Measurements from ENCODE around the gene OGFR. TPM values are rescaled to one million over a fixed set of nuclear protein-coding genes. Genes with fewer than 3 reads are reported as not detected.

Gene OGFR
- total RNA-seq, 1 experiment from 2014 or later = 80.1 TPM

DNA sequence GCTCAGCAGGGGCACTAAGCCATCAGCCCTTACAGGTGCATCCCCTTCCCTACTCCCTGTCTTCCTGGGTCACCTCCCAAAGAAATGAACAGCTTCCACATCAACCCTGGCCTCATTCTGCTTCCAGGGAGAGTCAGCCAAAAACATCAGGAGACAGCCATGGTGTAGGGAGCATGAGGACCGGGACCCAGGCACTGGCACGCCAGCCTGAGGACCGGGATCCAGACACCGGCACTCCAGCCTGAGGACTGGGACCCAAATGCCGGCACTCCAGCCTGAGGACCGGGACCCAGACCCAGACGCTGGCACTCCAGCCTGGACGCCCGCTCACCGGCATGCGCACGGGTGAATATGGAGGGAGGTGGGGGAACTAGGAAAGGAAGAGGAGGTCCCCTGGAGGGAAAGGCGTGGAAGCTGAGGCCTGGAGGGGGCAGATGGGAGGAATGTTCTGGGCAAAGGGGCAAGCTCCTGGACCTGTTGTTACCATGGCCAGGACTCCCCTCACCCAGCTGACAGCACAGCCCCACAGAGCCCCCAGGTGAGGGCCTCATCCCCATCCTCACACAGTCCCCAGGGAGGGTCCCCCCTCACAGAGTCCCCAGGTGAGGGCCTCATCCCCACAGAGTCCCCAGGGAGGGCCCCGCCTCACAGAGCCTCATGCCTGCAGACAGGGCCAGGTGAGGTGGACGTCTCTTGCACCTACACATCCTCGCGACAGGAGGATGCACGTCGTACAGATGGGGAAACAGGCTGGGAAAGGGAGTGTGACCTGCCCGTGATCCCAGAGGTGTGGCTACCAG is 34.3 kb upstream of the OGFR start:
- Mint-ChIP-seq H3K27ac (ENCODE audit: unreplicated experiment) (no peak overlapping the region), H3K36me3 (ENCODE audit: insufficient read depth, unreplicated experiment) (peaks cover 15% of the 10 kb centered on the region), H3K27me3 (ENCODE audit: unreplicated experiment) (peaks cover 70% of the 10 kb centered on the region), H3K4me1 (ENCODE audit: low read depth, unreplicated experiment) (peaks cover 39% of the 10 kb centered on the region), H3K9me3 (ENCODE audit: low read depth, unreplicated experiment) (no peaks in the 10 kb centered on the region), H3K4me3 (ENCODE audit: low read depth, unreplicated experiment) (no peak overlapping the region)
- CTCF ChIA-PET = interaction anchor here (1.0 kb wide), 1 partner anchor 147 kb away, joined by 3 read pairs; no protein-coding TSS in a partner anchor
- no peak for DNase-seq
- intact Hi-C loops (cut with micrococcal nuclease; ENCODE audit: unreplicated experiment) = no loop called here
- no TSS peak for BruUV-seq (replicated peaks)
- TF ChIP-seq, protein P1, sequence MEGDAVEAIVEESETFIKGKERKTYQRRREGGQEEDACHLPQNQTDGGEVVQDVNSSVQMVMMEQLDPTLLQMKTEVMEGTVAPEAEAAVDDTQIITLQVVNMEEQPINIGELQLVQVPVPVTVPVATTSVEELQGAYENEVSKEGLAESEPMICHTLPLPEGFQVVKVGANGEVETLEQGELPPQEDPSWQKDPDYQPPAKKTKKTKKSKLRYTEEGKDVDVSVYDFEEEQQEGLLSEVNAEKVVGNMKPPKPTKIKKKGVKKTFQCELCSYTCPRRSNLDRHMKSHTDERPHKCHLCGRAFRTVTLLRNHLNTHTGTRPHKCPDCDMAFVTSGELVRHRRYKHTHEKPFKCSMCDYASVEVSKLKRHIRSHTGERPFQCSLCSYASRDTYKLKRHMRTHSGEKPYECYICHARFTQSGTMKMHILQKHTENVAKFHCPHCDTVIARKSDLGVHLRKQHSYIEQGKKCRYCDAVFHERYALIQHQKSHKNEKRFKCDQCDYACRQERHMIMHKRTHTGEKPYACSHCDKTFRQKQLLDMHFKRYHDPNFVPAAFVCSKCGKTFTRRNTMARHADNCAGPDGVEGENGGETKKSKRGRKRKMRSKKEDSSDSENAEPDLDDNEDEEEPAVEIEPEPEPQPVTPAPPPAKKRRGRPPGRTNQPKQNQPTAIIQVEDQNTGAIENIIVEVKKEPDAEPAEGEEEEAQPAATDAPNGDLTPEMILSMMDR (IDR thresholded peaks at IDR 0.05; ENCODE audit: unreplicated experiment) = no peak

DNA sequence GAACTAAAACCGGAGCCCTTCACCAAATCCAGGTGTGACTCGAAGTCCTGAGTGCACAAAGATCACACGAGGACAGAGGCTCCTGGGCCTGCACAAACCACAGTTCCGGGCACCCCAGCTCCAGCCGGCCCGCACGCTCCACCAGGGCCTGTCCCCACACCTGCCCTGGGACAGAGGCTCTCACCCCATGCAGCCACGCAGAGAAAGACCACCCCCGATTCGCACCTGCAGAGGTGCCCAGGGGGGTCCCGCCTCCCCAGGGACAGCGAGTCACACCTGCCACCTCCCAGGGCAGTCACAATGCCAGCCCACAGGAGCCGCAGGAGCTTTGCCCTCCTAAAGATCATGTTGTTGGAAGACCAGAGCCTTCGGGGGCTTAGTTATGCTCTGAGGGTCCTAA is 33.7 kb upstream of the OGFR start:
- intact Hi-C loops (cut with micrococcal nuclease; ENCODE audit: unreplicated experiment) = no loop called here
- Mint-ChIP-seq H3K36me3 (ENCODE audit: insufficient read depth, unreplicated experiment) (peaks cover 15% of the 10 kb centered on the region), H3K9me3 (ENCODE audit: low read depth, unreplicated experiment) (no peaks in the 10 kb centered on the region), H3K27ac (ENCODE audit: unreplicated experiment) (no peak overlapping the region), H3K27me3 (ENCODE audit: unreplicated experiment) (peaks cover 65% of the 10 kb centered on the region), H3K4me1 (ENCODE audit: low read depth, unreplicated experiment) (peaks cover 40% of the 10 kb centered on the region), H3K4me3 (ENCODE audit: low read depth, unreplicated experiment) (no peak overlapping the region)
- CTCF ChIA-PET = interaction anchor here (1.0 kb wide), 1 partner anchor 147 kb away, joined by 3 read pairs; no protein-coding TSS in a partner anchor
- TF ChIP-seq, protein P1 (IDR thresholded peaks at IDR 0.05; ENCODE audit: unreplicated experiment) = no peak
- no TSS peak for BruUV-seq (replicated peaks)
- DNase-seq = no peak

DNA sequence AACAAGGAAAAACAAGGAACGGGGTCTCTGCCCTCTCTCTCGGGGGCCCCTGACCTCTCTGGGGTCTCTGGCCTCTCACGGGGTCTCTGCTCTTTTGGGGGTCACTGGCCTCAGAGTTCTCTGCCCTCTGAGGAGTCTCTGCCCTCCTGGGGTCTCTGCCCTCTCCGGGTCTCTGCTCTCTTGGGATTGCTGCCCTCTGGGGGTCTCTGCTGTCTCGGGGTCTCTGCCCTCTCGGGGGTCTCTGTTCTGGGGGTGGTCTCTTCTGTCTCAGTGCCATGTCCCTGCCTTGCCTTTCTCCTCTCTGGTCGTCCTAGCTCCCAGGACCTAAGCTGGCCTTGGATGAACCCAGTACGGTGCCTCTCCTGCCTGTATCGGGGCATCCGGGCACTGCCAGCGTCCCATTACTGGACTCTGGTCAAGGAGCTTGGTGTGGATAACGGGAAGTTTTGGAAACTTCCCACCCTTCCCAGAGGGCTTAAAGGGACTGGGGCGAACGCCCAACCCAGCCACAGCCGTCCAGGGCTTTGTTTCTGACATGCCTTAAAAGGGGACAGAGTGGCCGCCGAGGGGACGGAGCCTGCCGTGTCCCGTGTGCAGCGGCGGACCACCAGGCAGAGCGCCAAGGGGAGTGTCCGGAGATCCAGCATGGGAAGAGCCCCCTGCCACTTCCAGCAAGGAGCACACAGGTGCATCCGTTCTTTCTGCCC is 33.1 kb upstream of the OGFR start:
- no peak overlapping the region for H3K4me3 Mint-ChIP-seq (ENCODE audit: low read depth, unreplicated experiment)
- BruUV-seq (replicated peaks) = no TSS peak
- CTCF ChIA-PET = no interaction called here

DNA sequence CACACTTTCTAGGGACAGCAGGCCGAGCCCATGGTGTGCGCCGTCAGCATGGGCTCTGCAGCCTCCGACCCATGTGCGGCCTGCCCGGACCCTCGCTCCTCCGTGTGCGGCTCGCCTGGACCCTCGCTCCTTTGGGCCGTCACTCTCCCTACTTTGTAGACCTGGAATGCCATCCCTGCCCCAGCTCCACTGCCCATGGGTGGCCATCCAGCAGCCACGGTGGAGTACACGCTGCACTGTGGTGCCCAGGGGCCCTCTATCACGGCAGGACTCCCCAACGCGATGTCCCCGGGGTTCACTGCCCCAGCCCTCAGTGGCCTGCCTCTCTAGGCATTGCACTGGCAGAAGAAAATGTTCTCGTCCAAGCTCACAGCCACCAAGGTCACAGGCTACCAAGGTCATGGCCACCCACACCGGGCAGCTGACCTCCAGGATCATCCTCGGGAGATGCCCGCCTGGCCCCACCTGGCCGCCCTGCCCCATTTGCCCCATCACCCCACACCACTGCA is 32.5 kb upstream of the OGFR start:
- TF ChIP-seq, protein P1 (IDR thresholded peaks at IDR 0.05; ENCODE audit: unreplicated experiment) = no peak
- DNase-seq = no peak
- H3K36me3 Mint-ChIP-seq (ENCODE audit: insufficient read depth, unreplicated experiment) = peaks cover 25% of the 10 kb centered on the region
- no TSS peak for BruUV-seq (replicated peaks)
- intact Hi-C loops (cut with micrococcal nuclease; ENCODE audit: unreplicated experiment) = no loop called here
- H3K4me1 Mint-ChIP-seq (ENCODE audit: low read depth, unreplicated experiment) = peaks cover 43% of the 10 kb centered on the region
- CTCF ChIA-PET = no interaction called here
- no peak overlapping the region for H3K4me3 Mint-ChIP-seq (ENCODE audit: low read depth, unreplicated experiment)
- no peak overlapping the region for H3K27ac Mint-ChIP-seq (ENCODE audit: unreplicated experiment)
- peaks cover 3% of the 10 kb centered on the region for H3K9me3 Mint-ChIP-seq (ENCODE audit: low read depth, unreplicated experiment)
- H3K27me3 Mint-ChIP-seq (ENCODE audit: unreplicated experiment) = peaks cover 63% of the 10 kb centered on the region

More for the DNA sequence above, 33.1 kb upstream of the OGFR start:
- DNase-seq = no peak
- intact Hi-C loops (cut with micrococcal nuclease; ENCODE audit: unreplicated experiment) = no loop called here
- Mint-ChIP-seq H3K4me1 (ENCODE audit: low read depth, unreplicated experiment) (peaks cover 43% of the 10 kb centered on the region), H3K9me3 (ENCODE audit: low read depth, unreplicated experiment) (no peaks in the 10 kb centered on the region), H3K27ac (ENCODE audit: unreplicated experiment) (no peak overlapping the region), H3K27me3 (ENCODE audit: unreplicated experiment) (peaks cover 63% of the 10 kb centered on the region), H3K36me3 (ENCODE audit: insufficient read depth, unreplicated experiment) (peaks cover 18% of the 10 kb centered on the region)
- TF ChIP-seq, protein P1 (IDR thresholded peaks at IDR 0.05; ENCODE audit: unreplicated experiment) = no peak

All from Calu3 (cell line).